Karpas-422 (cell line): Measurements from ENCODE around the gene MLYCD. TPM values are rescaled to one million over a fixed set of nuclear protein-coding genes. Genes with fewer than 3 reads are reported as not detected.

Source experiments
- DNase-seq: peaks from one replicate; pipeline ENCODE4 v3.0.0-alpha.2; 2015
- H2AFZ ChIP-seq: fragments of 200-600 bp; sonication (generic); 2 replicates; pipeline ENCODE4 v1.6.1; 2014; ENCODE audit warnings: antibody characterized with exemption, low read length, mixed read lengths
- H3K27ac ChIP-seq: fragments of 200-600 bp; sonication (generic); 2 replicates; pipeline ENCODE4 v1.5.1; 2014; ENCODE audit warnings: mild to moderate bottlenecking, low read length, moderate library complexity
- H3K27me3 ChIP-seq: fragments of 200-600 bp; sonication (generic); 2 replicates; pipeline ENCODE4 v1.6.1; 2014; ENCODE audit warnings: low read length, mixed read lengths
- H3K36me3 ChIP-seq: fragments of 200-600 bp; sonication (generic); 2 replicates; pipeline ENCODE4 v1.6.1; 2014; ENCODE audit warnings: low read length, mixed read lengths; ENCODE audit not compliant: insufficient read depth
- H3K4me1 ChIP-seq: fragments of 200-600 bp; sonication (generic); 2 replicates; pipeline ENCODE4 v1.6.1; 2014; ENCODE audit warnings: mild to moderate bottlenecking, low read length, mixed read lengths
- H3K4me2 ChIP-seq: fragments of 200-600 bp; sonication (generic); 2 replicates; pipeline ENCODE4 v1.6.1; 2014; ENCODE audit warnings: low read length, low read depth, mild to moderate bottlenecking; ENCODE audit not compliant: poor library complexity, severe bottlenecking
- H3K4me3 ChIP-seq: fragments of 200-600 bp; sonication (generic); 2 replicates; pipeline ENCODE4 v1.5.1; 2014; ENCODE audit warnings: mild to moderate bottlenecking, antibody characterized with exemption, low read length, mixed read lengths
- H3K79me2 ChIP-seq: fragments of 200-600 bp; sonication (generic); 2 replicates; pipeline ENCODE4 v1.6.1; 2014; ENCODE audit warnings: mild to moderate bottlenecking, low read length, mixed read lengths
- H3K9ac ChIP-seq: fragments of 200-600 bp; sonication (generic); 2 replicates; pipeline ENCODE4 v1.6.0; 2014; ENCODE audit warnings: low read length
- H3K9me2 ChIP-seq: fragments of 200-600 bp; sonication (generic), shearing (Covaris generic); replicated peaks from 2 replicates; pipeline ENCODE4 v1.6.0; 2014; ENCODE audit warnings: mild to moderate bottlenecking, low read length, moderate library complexity; ENCODE audit not compliant: insufficient read depth
- H3K9me3 ChIP-seq: fragments of 300-700, 200-600 bp; sonication (generic); 2 replicates; pipeline ENCODE4 v1.6.1; 2014; ENCODE audit warnings: low read length, mixed read lengths
- H4K20me1 ChIP-seq: fragments of 200-600 bp; sonication (generic); 2 replicates; pipeline ENCODE4 v1.6.1; 2014; ENCODE audit warnings: mild to moderate bottlenecking, antibody characterized with exemption, low read length, low read depth; ENCODE audit not compliant: insufficient read depth
- total RNA-seq: library from RNA; depleted of rRNA; stranded (reverse); fragments of >200 nt; shearing (Covaris generic); gene quantifications from 2 replicates; pipeline ENCODE4 v1.2.3, GENCODE V29; 2014; ENCODE audit warnings: low replicate concordance

The MLYCD gene
- total RNA-seq, 1 experiment from 2014 or later, result 4.7 TPM

DNA sequence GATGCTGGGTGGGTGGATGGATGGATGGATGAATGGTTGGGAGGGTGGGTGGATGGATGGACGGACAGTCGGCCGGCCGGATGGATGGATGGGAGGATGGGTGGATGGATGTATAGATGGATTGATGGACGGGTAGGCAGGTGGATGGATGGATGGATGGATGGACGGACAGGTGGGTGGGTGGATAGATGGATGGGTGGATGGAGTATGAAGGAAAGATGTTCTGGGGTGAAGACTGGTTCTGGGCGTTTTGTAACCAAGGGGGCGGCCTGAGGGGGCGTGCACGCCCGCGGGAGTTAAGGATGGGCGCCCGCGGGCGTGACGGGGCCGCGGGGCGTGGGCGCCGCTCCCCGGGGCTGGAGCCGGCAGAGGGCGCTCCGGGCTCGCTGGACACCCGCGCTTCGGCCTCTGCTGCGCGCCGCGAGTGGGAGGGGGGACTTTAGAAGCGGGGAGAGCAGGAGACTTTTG lies 69.0 kb downstream of the MLYCD start, which contains the start of gene NECAB2:
NECAB2 (plus strand) TSS at position 407 of the 468 bp plus-strand sequence. CDS start 405 bp downstream, outside the sequence.
- peak; percentile 67 for DNase-seq
- no peak within 1 kb of the TSS for H3K27ac ChIP-seq

DNA sequence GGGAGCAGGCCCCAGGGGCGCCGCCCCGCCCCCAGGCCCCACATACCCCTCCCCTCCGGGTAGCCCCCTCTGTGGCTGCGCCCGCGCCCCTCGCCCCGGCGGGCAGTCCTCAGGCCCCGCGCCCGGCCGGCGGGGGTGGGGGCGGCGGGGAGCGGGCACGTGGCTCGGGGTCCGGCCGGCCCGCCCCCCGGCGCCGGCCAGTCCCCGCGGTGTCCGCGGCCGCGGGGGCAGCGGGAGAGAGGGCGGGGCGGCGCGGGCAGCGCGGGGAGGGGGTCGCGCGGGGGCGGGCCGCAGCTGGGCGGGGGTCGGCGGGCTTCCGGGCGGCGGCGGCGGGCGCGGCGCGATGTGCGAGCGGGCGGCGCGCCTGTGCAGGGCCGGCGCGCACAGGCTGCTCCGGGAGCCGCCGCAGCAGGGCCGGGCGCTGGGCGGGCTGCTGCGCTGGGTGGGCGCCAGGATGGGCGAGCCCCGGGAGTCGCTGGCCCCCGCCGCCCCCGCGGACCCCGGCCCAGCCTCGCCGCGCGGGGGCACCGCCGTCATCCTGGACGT lies 69.5 kb downstream of the MLYCD start:
- DNase-seq, result no peak
- H3K4me2 ChIP-seq, result no peak overlapping the region

More for the DNA sequence above, 69.0 kb downstream of the MLYCD start, which contains the start of gene NECAB2:
- no peak within 1 kb of the TSS for H3K4me2 ChIP-seq
- no peaks in the 10 kb centered on the region for H3K4me1 ChIP-seq
- H3K9me3 ChIP-seq, result no peaks in the 10 kb centered on the region
- H3K9me2 ChIP-seq, result no peaks in the 10 kb centered on the region
- no peak within 1 kb of the TSS for H3K9ac ChIP-seq
- H4K20me1 ChIP-seq, result no peaks in the 10 kb centered on the region
- no peak within 1 kb of the TSS for H2AFZ ChIP-seq
- no peaks in the 10 kb centered on the region for H3K36me3 ChIP-seq
- no peaks in the 10 kb centered on the region for H3K27me3 ChIP-seq
- no peaks in the 10 kb centered on the region for H3K79me2 ChIP-seq
- no peak within 1 kb of the TSS for H3K4me3 ChIP-seq

DNA sequence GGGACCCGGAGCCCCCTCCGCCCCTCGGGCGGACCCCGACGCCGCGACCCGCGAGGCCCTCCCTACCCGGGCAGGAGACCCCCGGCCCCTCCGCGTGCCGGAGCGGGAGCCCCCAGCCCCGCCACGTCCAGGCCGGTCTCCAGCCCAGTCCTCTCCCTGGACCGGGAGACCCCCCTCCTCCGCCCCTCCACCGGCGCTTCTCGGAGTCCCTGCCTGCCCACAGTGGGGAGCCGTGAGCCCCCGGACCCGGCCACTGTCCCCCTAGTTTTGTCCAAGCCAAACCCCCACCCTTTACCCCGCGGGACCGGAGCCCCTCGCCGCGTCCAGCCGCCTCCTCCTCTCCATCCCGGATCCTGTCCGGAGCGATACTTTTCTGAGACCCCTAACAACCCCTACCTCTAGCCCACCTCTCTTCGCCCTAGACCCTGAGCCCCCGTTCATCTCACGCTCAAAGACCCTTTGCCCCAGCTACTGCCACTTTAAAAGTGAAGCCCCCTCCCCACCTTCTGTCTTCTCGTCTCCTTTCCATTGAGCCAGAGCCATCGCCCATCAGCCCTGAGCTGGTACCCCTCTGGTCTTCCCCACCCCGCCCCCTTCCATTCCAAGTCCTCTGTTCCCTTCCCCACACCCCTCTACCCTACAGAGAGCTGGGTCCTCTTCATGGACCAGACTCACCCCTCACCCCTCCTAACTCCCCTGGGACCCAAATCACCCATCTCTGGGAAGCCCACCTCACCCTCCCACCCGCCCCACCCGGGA lies 70.2 kb downstream of the MLYCD start:
- Histone ChIP-seq H3K9me3 (no peaks in the 10 kb centered on the region), H3K4me1 (no peaks in the 10 kb centered on the region), H3K4me3 (no peak overlapping the region), H3K9ac (no peak overlapping the region), H3K9me2 (no peaks in the 10 kb centered on the region), H3K36me3 (no peaks in the 10 kb centered on the region), H3K4me2 (no peak overlapping the region), H2AFZ (no peak overlapping the region), H3K27me3 (no peaks in the 10 kb centered on the region), H3K27ac (no peak overlapping the region), H3K79me2 (no peaks in the 10 kb centered on the region), H4K20me1 (no peaks in the 10 kb centered on the region)
- DNase-seq, result no peak

More for the DNA sequence above, 69.5 kb downstream of the MLYCD start:
- Histone ChIP-seq H3K9ac (no peak overlapping the region), H3K27ac (no peak overlapping the region), H3K4me1 (no peaks in the 10 kb centered on the region), H2AFZ (no peak overlapping the region), H3K79me2 (no peaks in the 10 kb centered on the region), H3K27me3 (no peaks in the 10 kb centered on the region), H3K4me3 (no peak overlapping the region), H3K9me3 (no peaks in the 10 kb centered on the region), H4K20me1 (no peaks in the 10 kb centered on the region), H3K36me3 (no peaks in the 10 kb centered on the region), H3K9me2 (no peaks in the 10 kb centered on the region)

DNA sequence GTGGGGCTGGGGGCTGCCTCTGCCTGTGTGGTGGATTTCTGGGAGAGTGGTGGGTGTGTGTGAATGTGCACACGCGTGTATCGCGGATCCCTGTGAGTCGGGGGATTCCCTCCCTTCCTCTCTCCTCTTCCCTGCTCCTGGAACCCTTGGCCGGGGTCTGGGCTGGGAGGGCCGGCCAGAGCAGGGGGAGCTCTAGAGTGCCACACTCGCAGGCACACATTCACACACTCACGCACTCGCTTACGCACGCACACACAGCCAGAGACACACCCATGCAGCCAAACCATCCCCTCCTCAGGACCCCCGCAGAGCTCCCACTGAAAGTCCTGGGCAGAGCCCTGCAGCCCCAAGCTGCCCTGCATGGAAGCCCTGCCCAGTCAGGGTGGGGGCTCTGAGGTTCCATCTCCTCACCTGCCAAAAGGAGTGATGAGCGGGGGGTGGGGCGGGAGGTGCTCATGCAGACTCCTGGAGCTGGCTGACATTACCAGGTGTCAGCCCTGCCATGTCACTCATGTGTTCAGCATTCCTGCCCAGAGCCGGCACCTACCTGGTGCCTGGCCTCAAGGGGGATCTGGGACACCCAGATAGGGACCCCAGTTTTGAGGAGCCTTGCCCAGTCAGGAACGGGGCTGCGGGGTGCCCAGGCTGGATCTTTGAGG lies 71.0 kb downstream of the MLYCD start:
- H3K9me3 ChIP-seq, result no peaks in the 10 kb centered on the region
- H2AFZ ChIP-seq, result no peak overlapping the region
- no peak overlapping the region for H3K4me3 ChIP-seq

DNA sequence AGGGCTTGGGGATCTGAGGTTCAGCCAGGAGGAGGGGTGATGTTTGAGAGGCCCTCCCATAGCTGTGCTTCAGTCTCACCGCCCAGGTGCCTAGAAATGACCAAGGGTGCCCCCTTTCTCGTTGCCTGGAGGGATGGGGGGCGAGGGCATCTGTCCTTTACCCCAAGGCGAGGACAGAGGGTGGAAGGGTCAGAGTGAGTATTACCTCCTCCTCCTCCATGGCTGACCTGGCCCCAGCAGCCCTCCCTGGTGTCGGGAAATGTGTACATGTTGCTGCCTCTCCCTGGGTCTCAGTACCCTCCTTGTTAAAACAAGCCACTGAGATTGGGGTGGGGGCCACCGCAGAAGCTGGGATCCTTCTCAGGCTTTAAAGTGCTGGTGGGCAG lies 71.5 kb downstream of the MLYCD start:
- Histone ChIP-seq H3K9me2 (no peaks in the 10 kb centered on the region), H3K79me2 (no peaks in the 10 kb centered on the region), H3K36me3 (no peaks in the 10 kb centered on the region), H3K9me3 (no peaks in the 10 kb centered on the region), H2AFZ (no peak overlapping the region), H3K9ac (no peak overlapping the region), H3K4me2 (no peak overlapping the region), H3K27ac (no peak overlapping the region), H3K4me1 (no peaks in the 10 kb centered on the region), H3K27me3 (no peaks in the 10 kb centered on the region), H4K20me1 (no peaks in the 10 kb centered on the region), H3K4me3 (no peak overlapping the region)
- no peak for DNase-seq

More for the DNA sequence above, 71.0 kb downstream of the MLYCD start:
- Histone ChIP-seq H3K79me2 (no peaks in the 10 kb centered on the region), H3K4me1 (no peaks in the 10 kb centered on the region), H3K36me3 (no peaks in the 10 kb centered on the region), H3K9me2 (no peaks in the 10 kb centered on the region), H3K4me2 (no peak overlapping the region), H3K9ac (no peak overlapping the region), H3K27me3 (no peaks in the 10 kb centered on the region), H3K27ac (no peak overlapping the region), H4K20me1 (no peaks in the 10 kb centered on the region)
- no peak for DNase-seq

DNA sequence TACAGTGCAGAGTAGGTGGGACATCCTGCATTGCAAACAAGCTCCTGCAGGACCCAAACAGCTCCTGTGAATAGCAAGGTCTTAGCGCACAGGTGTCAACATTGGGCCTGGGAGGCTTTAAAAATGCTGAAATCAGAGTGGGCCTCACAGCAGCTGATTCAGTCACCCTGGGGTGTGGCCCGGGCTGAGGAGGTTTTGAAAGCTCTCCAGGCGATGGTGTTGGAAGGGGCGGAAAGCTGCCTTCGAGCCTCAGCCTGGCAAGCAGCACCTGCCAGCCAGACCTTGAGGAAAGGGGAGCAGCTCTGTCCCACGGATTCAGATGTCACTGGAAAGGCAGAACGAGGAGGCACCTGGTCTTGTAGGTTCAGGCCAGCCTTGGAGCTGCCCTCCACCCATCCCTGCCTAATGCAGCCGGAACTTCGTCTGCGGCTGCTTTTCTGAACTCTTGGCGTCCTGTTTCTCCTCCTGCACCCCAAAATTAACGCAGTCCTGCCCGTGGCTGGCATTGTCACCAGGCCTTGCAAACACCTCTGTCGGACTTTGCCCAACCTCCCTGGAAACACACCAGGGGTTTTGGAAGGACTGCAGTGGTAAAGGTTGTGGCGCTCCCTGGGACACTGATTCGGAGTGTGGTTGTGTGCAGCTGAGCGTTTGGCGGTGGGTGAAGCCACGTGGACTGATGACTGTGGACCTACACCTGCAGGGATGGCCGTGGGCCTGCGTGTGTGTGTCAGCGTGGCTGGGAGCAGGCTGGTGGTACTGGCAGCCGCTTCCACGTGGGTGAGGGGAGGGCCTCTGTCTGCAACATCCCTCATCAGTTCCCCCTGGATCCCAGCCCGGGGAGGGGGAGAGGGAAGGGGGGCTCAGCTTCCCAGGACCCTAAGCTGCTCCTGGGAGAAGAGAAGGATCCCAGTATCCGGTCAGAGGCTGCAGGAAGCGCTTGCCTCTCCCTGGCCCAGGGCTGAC lies 72.5 kb downstream of the MLYCD start:
- no peak overlapping the region for H3K4me2 ChIP-seq
- H3K36me3 ChIP-seq, result no peaks in the 10 kb centered on the region
- H3K9ac ChIP-seq, result no peak overlapping the region
- no peaks in the 10 kb centered on the region for H4K20me1 ChIP-seq
- H3K27me3 ChIP-seq, result no peaks in the 10 kb centered on the region
- H3K79me2 ChIP-seq, result no peaks in the 10 kb centered on the region
- no peak overlapping the region for H3K4me3 ChIP-seq
- no peak overlapping the region for H3K27ac ChIP-seq
- no peaks in the 10 kb centered on the region for H3K4me1 ChIP-seq
- no peak for DNase-seq
- H3K9me3 ChIP-seq, result no peaks in the 10 kb centered on the region
- no peaks in the 10 kb centered on the region for H3K9me2 ChIP-seq
- no peak overlapping the region for H2AFZ ChIP-seq

DNA sequence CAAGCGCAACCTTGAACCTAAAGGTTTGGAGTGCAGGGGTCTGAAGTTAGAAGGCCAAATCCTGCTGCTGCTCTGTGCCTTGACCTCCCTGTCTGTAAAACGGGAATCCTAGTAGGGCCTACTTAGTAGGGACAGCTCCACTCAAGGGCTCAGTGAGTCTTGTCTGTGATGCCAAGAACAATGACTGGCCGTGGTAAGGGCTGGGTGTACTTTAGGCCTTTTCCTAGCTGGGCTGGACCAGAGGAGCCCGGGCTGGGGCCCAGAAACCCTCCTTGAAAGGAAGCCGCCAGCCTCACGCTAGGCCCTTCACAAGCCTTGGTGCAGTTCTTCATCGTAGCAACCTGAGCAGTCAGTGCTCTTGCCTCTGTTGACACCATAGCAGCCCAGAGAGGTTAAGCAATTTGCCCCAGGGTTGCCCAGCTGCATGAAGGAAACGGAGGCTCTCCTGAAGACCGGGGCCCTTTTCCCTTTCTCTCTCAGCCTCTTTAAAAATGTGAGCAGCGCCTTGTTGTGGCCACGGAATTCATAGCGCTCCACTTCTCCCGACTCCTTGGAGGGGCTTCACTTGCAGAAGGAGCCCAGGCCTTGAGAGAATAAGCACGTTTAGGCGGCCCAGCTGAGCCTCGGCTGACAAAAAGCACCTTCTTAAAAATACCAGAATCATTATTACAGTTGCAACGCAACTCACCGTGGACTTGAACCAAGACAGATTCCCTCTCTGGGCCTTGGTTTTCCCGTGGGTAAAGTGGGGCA lies 73.5 kb downstream of the MLYCD start:
- H3K4me3 ChIP-seq, result no peak overlapping the region
- no peaks in the 10 kb centered on the region for H3K4me1 ChIP-seq
- no peaks in the 10 kb centered on the region for H3K36me3 ChIP-seq
- no peaks in the 10 kb centered on the region for H3K27me3 ChIP-seq
- no peak overlapping the region for H3K27ac ChIP-seq
- no peak for DNase-seq
- no peak overlapping the region for H2AFZ ChIP-seq
- no peak overlapping the region for H3K4me2 ChIP-seq
- H3K9me3 ChIP-seq, result no peaks in the 10 kb centered on the region
- no peak overlapping the region for H3K9ac ChIP-seq
- no peaks in the 10 kb centered on the region for H3K9me2 ChIP-seq
- H4K20me1 ChIP-seq, result no peaks in the 10 kb centered on the region
- H3K79me2 ChIP-seq, result no peaks in the 10 kb centered on the region
